Esophagus muscularis mucosa (tissue), 4 donors: ENCODE results near the gene GCK. TPM values are rescaled to one million over a fixed set of nuclear protein-coding genes. Genes with fewer than 3 reads are reported as not detected.

Experiments
- DNase-seq: peaks from one replicate; pipeline ENCODE4 v3.0.0-alpha.2; 2017; ENCODE audit errors: extremely low spot score
- H3K27ac ChIP-seq, 4 donors: fragments of 200-600 bp; sonication (generic); replicated peaks in 1 of 4; 1 replicate in 3 of 4; 2 replicates in 1 of 4; pipeline ENCODE4 v1.5.1; 2016 to 2019; ENCODE audit warnings: mild to moderate bottlenecking in 1 of 4
- H3K27me3 ChIP-seq, 4 donors: fragments of 200-600 bp; sonication (generic); one replicate each; pipeline versions ENCODE4 v1.5.1 to v1.6.0; 2016 to 2019
- H3K36me3 ChIP-seq, 4 donors: fragments of 200-600 bp; sonication (generic); one replicate each; pipeline ENCODE4 v1.5.1; 2016 to 2019
- H3K4me1 ChIP-seq, 4 donors: fragments of 200-600 bp; sonication (generic); one replicate each; pipeline ENCODE4 v1.5.1; 2016 to 2019
- H3K4me3 ChIP-seq, 4 donors: fragments of 200-600 bp; sonication (generic); 1 replicate in 2 of 4; 2 replicates in 2 of 4; pipeline ENCODE4 v1.5.1; 2016 to 2019; ENCODE audit warnings: mild to moderate bottlenecking in 4 of 4, moderate library complexity in 1 of 4
- H3K9me3 ChIP-seq, 4 donors: fragments of 200-600 bp; sonication (generic); 1 replicate in 3 of 4; 2 replicates in 1 of 4; pipeline ENCODE4 v1.5.1; 2016 to 2019
- EP300 ChIP-seq: sonication (generic); formaldehyde crosslinking; IDR thresholded peaks from one replicate; pipeline ENCODE4 v1.6.1; 2017; ENCODE audit warnings: antibody characterized with exemption
- POLR2A ChIP-seq: fragments of 450-650 bp; IDR thresholded peaks from one replicate; pipeline ENCODE4 v1.6.1; 2017; ENCODE audit warnings: antibody characterized with exemption, moderate library complexity, mild to moderate bottlenecking, low read depth
- POLR2AphosphoS5 ChIP-seq, 2 donors: sonication (generic); formaldehyde crosslinking; IDR thresholded peaks; one replicate each; pipeline ENCODE4 v1.6.1; 2017; ENCODE audit warnings: antibody characterized with exemption in 2 of 2
- WGBS: methylation state at CpG from one replicate; pipeline ENCODE4 v1.1.5; 2018; 5-methylcytosine and 5-hydroxymethylcytosine counted together
- intact Hi-C: fragments of 100-400 bp; cut with DNase I; formaldehyde crosslinking; loops from one replicate; pipeline ENCODE4 v1.15.1; 2023
- total RNA-seq, 4 donors: library from RNA; depleted of rRNA; stranded (reverse); fragments of >200 nt; gene quantifications; one replicate each; pipeline versions ENCODE4 v1.1.0 to v1.2.1, GENCODE V29; 2016
- TF ChIP-seq, protein P1 (sequence below), 3 experiments: fragments of 200-600 bp in 2 of 3; fragments of 450-650 bp in 1 of 3; sonication (generic) in 2 of 3; IDR thresholded peaks; one replicate each; pipeline ENCODE4 v1.5.1; 2017 to 2019; ENCODE audit warnings: antibody characterized with exemption in 3 of 3, mild to moderate bottlenecking in 2 of 3, moderate library complexity in 1 of 3

The GCK gene
- total RNA-seq, 4 donors from 2014 or later: 0.75 to 2.8 (median 1.2) TPM

DNA sequence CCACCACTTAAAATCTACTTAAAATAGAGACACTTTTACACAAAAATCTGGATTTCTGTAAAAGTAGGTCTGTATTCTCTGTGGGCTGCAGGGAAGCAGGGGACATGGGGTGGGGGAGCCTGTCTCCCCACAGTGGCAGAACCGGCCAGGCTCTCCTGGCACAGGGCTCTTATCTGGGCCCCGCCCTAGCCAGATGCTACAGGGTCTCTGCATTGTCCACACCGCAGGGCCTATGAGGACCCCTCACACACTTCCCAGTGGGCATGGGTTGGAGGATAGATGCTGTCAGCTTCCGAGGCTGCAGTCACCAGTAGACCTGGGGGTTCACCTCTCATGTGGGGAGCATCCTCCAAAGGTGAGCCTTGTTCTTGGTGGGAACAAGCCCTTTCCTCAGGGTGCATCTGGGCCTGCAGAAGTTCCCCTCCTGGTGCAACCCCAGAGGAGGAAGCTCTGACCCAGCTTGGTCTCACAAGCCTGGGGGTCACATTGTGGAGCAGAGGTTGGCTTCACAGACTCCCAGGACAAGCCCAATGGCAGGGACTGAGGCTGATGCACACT lies 32.7 kb downstream of the GCK start:
- no peak for DNase-seq
- intact Hi-C loops: no loop called here
- WGBS: 86% methylated on average over 3 of the region's 4 CpGs
- no peaks in the 10 kb centered on the region for H3K4me1 ChIP-seq
- H3K27me3 ChIP-seq: no peaks in the 10 kb centered on the region
- no peak overlapping the region for H3K27ac ChIP-seq
- no peaks in the 10 kb centered on the region for H3K9me3 ChIP-seq
- H3K4me3 ChIP-seq: no peak overlapping the region
- TF ChIP-seq POLR2A: no peak
- TF ChIP-seq, protein P1, sequence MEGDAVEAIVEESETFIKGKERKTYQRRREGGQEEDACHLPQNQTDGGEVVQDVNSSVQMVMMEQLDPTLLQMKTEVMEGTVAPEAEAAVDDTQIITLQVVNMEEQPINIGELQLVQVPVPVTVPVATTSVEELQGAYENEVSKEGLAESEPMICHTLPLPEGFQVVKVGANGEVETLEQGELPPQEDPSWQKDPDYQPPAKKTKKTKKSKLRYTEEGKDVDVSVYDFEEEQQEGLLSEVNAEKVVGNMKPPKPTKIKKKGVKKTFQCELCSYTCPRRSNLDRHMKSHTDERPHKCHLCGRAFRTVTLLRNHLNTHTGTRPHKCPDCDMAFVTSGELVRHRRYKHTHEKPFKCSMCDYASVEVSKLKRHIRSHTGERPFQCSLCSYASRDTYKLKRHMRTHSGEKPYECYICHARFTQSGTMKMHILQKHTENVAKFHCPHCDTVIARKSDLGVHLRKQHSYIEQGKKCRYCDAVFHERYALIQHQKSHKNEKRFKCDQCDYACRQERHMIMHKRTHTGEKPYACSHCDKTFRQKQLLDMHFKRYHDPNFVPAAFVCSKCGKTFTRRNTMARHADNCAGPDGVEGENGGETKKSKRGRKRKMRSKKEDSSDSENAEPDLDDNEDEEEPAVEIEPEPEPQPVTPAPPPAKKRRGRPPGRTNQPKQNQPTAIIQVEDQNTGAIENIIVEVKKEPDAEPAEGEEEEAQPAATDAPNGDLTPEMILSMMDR (IDR thresholded peaks at IDR 0.05): no peak
- TF ChIP-seq POLR2AphosphoS5 (IDR thresholded peaks at IDR 0.05): no peak
- no peak for TF ChIP-seq EP300
- no peaks in the 10 kb centered on the region for H3K36me3 ChIP-seq

DNA sequence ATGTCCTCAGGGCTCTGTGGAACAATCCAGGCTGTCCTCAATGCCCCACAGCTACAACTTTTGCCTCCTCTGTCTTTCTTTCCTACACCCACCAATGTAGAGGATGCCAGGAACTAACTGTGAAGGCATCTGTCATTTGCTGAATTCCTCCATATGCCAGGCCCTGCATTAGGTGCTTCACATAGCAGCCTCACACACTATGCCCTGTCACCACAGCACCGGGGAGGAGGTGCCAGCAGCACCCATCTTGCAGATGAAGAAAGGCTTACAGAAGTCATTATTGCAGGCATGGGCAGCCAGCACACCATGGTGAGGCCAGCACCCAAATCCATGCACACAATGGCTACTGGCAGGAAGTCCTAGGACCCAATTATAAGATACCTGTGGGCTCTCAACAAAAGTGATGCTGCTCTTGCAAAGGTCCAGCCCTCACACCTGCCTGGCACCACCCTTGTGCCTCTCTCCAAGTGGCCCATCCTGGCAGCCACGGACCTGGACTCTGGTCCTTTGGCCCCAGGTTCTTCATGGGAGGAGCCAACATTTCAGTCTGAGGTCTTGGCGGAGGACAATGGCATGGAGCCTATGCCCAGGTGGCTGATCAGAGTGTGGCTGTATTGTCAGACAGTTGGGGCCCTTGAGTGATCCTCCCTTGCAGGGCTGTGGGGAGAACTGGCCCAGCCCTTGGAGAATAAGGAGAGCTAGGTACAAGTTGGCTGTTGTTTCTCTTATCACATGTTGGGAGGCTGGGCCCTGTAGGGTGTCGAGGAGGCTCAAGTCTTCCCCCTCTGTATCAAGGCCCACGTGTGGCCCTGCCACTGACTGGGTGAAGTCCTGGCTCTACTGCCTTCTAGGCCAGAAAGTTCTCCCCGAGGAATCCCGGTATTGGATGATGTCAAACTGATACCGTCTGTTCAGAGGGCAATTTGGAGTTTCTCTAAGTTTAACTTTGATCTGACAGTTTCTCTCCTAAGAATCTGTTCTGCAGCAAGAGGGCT lies 33.8 kb downstream of the GCK start:
- no peak for DNase-seq
- 74% methylated on average over 7 of the region's 8 CpGs for WGBS
- TF ChIP-seq, protein P1 (IDR thresholded peaks at IDR 0.05): no peak
- TF ChIP-seq POLR2A (no peak), EP300 (no peak), POLR2AphosphoS5 (IDR thresholded peaks at IDR 0.05) (no peak)
- no peak overlapping the region for H3K4me3 ChIP-seq
- H3K36me3 ChIP-seq: no peaks in the 10 kb centered on the region
- no peak overlapping the region for H3K27ac ChIP-seq
- H3K27me3 ChIP-seq: no peaks in the 10 kb centered on the region
- H3K9me3 ChIP-seq: no peaks in the 10 kb centered on the region
- no peaks in the 10 kb centered on the region for H3K4me1 ChIP-seq
- intact Hi-C loops: no loop called here

DNA sequence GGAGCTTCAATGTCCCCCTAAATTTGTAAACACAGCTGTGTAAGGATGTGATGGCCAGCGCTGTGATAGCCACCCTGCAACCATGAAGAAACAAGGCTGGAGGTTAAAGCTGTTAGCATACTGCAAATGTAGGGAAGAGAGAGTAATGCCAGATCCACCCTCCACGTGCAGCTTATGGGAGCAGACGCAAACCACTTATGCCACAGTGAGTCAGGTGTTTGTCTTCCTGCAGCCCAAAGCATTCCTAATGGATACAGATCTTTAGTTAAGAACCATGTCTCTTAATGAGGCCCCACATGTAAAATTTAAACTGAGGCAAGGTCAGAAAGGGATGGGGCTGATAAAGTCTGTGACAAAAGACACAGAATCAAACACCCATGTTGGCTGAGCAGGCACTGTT lies 34.5 kb downstream of the GCK start:
- Histone ChIP-seq H3K27ac (no peak overlapping the region), H3K9me3 (no peaks in the 10 kb centered on the region), H3K4me3 (no peak overlapping the region), H3K27me3 (no peaks in the 10 kb centered on the region), H3K36me3 (no peaks in the 10 kb centered on the region), H3K4me1 (no peaks in the 10 kb centered on the region)
- DNase-seq: no peak
- intact Hi-C loops: no loop called here
- WGBS: 74% methylated on average over 3 of the region's 3 CpGs
- TF ChIP-seq EP300 (no peak), POLR2A (no peak), POLR2AphosphoS5 (IDR thresholded peaks at IDR 0.05) (no peak)
- TF ChIP-seq, protein P1 (IDR thresholded peaks at IDR 0.05): no peak

DNA sequence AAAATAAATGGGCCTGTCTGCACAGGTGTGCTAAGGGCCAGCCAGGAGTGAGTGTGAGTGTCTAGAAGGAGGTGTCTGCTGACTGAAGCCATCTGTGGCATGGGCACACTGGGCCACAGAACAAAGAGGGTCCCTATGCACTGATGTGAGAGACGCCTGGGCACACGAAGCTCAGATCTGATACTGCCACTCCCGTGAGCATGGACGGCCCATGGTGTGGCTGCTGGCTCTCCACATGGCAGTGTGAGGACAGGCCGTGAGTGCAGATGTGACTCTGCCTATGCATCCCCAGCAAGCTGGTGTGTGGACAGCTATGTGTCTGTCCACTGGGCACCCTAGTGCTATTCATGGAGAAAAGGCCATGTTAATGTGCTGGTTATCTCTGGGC lies 35.3 kb downstream of the GCK start:
- intact Hi-C loops: no loop called here
- WGBS: 90% methylated on average over 5 of the region's 5 CpGs

More for the DNA sequence above, 35.3 kb downstream of the GCK start:
- DNase-seq: no peak
- Histone ChIP-seq H3K36me3 (no peaks in the 10 kb centered on the region), H3K4me3 (no peak overlapping the region), H3K4me1 (no peaks in the 10 kb centered on the region), H3K9me3 (no peaks in the 10 kb centered on the region), H3K27ac (no peak overlapping the region), H3K27me3 (no peaks in the 10 kb centered on the region)
- no peak for TF ChIP-seq POLR2AphosphoS5 (IDR thresholded peaks at IDR 0.05)
- no peak for TF ChIP-seq POLR2A
- TF ChIP-seq EP300: no peak
- TF ChIP-seq, protein P1 (IDR thresholded peaks at IDR 0.05): no peak
